ENCODE data around the gene VEPH1.
"Not testable (repeated sequence)": the region's sequence is repeated elsewhere in the genome, so short reads cannot be mapped to it uniquely, and the experiment has no call there.

The VEPH1 gene

DNA sequence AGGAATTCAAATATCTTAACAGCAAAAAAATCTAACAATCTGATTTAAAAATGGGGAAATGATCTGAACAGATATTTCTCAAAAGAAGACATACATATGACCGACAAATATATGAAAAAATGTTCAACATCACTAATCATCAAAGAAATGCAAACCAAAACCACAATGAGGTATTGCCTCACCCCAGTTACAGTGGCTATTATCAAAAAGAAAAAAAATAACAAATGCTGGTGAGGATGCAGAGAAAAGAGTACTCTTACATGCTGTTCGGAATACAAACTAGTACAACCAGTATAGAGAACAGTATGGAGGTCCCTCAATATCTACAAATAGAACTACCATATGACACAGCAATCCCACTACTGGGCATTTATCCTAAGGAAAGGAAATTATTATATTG lies 152.6 kb downstream of the VEPH1 start:
- not testable (repeated sequence) for H3K9me3 ChIP-seq (ENCODE audit: control insufficient read depth in 2 of 2, low read length in 2 of 2); H3K9ac ChIP-seq (ENCODE audit: low read length in 2 of 2); H3K27me3 ChIP-seq (ENCODE audit: control insufficient read depth in 1 of 2, insufficient read depth in 2 of 2, low read length in 2 of 2); H3K27ac ChIP-seq (ENCODE audit: low read length); H3K4me1 ChIP-seq (ENCODE audit: control insufficient read depth, insufficient read depth, low read length); H3K4me3 ChIP-seq (ENCODE audit: low read length in 2 of 2); H3K36me3 ChIP-seq (ENCODE audit: control insufficient read depth in 2 of 2, insufficient read depth in 2 of 2, low read length in 2 of 2)

GRCh38 chr3:157348304-157349075 lies 154.7 kb downstream of the VEPH1 start:
- not testable (repeated sequence) for H3K4me1 ChIP-seq (ENCODE audit: control insufficient read depth, insufficient read depth, low read length); H3K4me3 ChIP-seq (ENCODE audit: low read length in 2 of 2); H3K27ac ChIP-seq (ENCODE audit: low read length); H3K36me3 ChIP-seq (ENCODE audit: control insufficient read depth in 2 of 2, insufficient read depth in 2 of 2, low read length in 2 of 2); H3K9me3 ChIP-seq (ENCODE audit: control insufficient read depth in 2 of 2, low read length in 2 of 2); H3K9ac ChIP-seq (ENCODE audit: low read length in 2 of 2); H3K27me3 ChIP-seq (ENCODE audit: control insufficient read depth in 1 of 2, insufficient read depth in 2 of 2, low read length in 2 of 2)

GRCh38 chr3:157347577-157348303 lies 155.5 kb downstream of the VEPH1 start:
- H3K27me3 ChIP-seq (ENCODE audit: control insufficient read depth in 1 of 2, insufficient read depth in 2 of 2, low read length in 2 of 2) = no peaks in the 10 kb centered on the region
- H3K9me3 ChIP-seq (ENCODE audit: control insufficient read depth in 2 of 2, low read length in 2 of 2) = no peaks in the 10 kb centered on the region
- no peaks in the 10 kb centered on the region for H3K4me1 ChIP-seq (ENCODE audit: control insufficient read depth, insufficient read depth, low read length)
- no peak overlapping the region for H3K9ac ChIP-seq (ENCODE audit: low read length in 2 of 2)
- no peaks in the 10 kb centered on the region for H3K36me3 ChIP-seq (ENCODE audit: control insufficient read depth in 2 of 2, insufficient read depth in 2 of 2, low read length in 2 of 2)
- no peak overlapping the region for H3K4me3 ChIP-seq (ENCODE audit: low read length in 2 of 2)
- no peak overlapping the region for H3K27ac ChIP-seq (ENCODE audit: low read length)

DNA sequence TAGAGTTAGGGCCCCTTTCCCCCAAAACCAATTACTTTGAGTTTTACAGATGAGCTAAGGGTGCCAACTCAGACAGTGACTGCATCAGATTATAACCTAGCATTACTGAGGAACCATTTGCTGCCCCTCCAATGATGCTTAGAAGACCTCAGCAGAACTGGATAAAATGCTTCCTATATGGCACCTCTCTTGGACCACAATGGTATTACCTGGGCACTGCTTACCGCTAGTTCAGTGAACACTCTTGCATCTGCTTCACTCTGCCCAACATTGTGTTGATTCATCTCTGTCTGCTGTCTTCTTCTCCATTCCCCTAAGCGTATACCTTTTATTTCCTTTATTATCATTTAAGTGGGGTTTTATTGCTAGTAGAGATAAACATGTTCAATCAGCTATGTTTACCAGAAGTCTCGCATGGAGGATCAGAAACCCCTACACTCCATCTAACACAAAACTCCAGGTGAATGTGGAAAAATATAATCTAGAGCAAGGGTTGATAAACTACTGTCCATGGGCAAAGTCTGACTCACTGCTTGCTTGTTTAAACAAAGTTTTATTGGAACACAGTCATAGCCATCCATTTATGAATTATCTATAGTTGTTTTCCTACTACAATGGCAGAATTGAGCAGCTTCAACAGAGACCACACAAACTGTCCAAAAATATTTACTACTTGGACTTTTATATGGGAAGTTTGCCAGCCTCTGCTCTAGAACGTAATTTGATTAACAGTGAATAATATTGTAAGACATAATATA lies 166.8 kb downstream of the VEPH1 start:
- Histone ChIP-seq H3K4me3 (ENCODE audit: low read length in 2 of 2) (no peak overlapping the region), H3K36me3 (ENCODE audit: control insufficient read depth in 2 of 2, insufficient read depth in 2 of 2, low read length in 2 of 2) (no peaks in the 10 kb centered on the region), H3K27ac (ENCODE audit: low read length) (no peak overlapping the region), H3K9ac (ENCODE audit: low read length in 2 of 2) (no peak overlapping the region), H3K9me3 (ENCODE audit: control insufficient read depth in 2 of 2, low read length in 2 of 2) (no peaks in the 10 kb centered on the region), H3K4me1 (ENCODE audit: control insufficient read depth, insufficient read depth, low read length) (no peaks in the 10 kb centered on the region), H3K27me3 (ENCODE audit: control insufficient read depth in 1 of 2, insufficient read depth in 2 of 2, low read length in 2 of 2) (no peaks in the 10 kb centered on the region)

DNA sequence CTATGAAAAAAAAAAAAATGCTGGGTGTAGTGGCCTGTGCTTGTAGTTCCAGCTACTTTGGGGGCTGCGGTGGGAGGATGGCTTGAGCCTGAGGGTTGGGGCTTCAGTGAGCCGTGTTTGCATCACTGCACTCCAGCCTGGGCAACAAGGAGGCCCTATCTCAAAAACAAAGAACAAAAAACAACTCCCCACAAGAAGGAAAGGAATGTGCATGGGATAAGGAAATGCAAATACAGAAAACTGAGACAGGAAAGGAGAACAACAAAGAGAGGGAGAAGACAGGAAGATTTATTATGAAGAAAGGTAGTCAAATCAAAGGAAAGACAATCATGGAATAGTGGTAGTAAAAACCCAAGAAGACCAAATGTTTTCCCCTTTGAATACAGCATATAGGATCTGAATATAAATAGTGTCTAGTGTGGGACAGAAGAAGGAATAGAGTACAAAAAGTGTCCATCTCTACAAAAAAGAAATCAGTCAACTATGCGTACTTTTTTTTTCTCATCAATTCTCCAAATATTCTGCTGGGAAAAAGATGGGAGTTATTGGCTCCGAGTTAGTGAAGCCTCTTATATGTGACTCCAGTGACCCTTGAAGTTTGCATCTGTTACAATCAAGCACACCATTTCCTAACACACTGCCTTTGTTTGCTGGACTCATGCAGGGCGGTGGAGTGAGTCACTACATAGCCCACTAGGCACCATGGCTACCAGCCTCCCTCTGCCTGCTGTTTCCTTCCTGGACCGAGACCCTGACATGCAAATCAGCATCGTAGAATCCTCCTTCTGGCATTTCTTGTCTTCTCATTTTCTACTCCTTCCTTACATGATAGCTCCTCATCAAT lies 167.8 kb downstream of the VEPH1 start:
- H3K27ac ChIP-seq (ENCODE audit: low read length) = no peak overlapping the region
- no peak overlapping the region for H3K4me3 ChIP-seq (ENCODE audit: low read length in 2 of 2)
- no peaks in the 10 kb centered on the region for H3K36me3 ChIP-seq (ENCODE audit: control insufficient read depth in 2 of 2, insufficient read depth in 2 of 2, low read length in 2 of 2)
- H3K9ac ChIP-seq (ENCODE audit: low read length in 2 of 2) = no peak overlapping the region
- H3K9me3 ChIP-seq (ENCODE audit: control insufficient read depth in 2 of 2, low read length in 2 of 2) = no peaks in the 10 kb centered on the region
- no peaks in the 10 kb centered on the region for H3K4me1 ChIP-seq (ENCODE audit: control insufficient read depth, insufficient read depth, low read length)
- no peaks in the 10 kb centered on the region for H3K27me3 ChIP-seq (ENCODE audit: control insufficient read depth in 1 of 2, insufficient read depth in 2 of 2, low read length in 2 of 2)

GRCh38 chr3:157333551-157333991 lies 169.6 kb downstream of the VEPH1 start:
- Histone ChIP-seq H3K4me1 (ENCODE audit: control insufficient read depth, insufficient read depth, low read length) (no peaks in the 10 kb centered on the region), H3K9me3 (ENCODE audit: control insufficient read depth in 2 of 2, low read length in 2 of 2) (no peaks in the 10 kb centered on the region), H3K27me3 (ENCODE audit: control insufficient read depth in 1 of 2, insufficient read depth in 2 of 2, low read length in 2 of 2) (no peaks in the 10 kb centered on the region), H3K36me3 (ENCODE audit: control insufficient read depth in 2 of 2, insufficient read depth in 2 of 2, low read length in 2 of 2) (no peaks in the 10 kb centered on the region), H3K4me3 (ENCODE audit: low read length in 2 of 2) (no peak overlapping the region), H3K9ac (ENCODE audit: low read length in 2 of 2) (no peak overlapping the region), H3K27ac (ENCODE audit: low read length) (no peak overlapping the region)

- no peaks in the 10 kb centered on the region for H3K36me3 ChIP-seq (ENCODE audit: control insufficient read depth in 2 of 2, insufficient read depth in 2 of 2, low read length in 2 of 2)
- H3K9me3 ChIP-seq (ENCODE audit: control insufficient read depth in 2 of 2, low read length in 2 of 2) = no peaks in the 10 kb centered on the region
- no peak overlapping the region for H3K4me3 ChIP-seq (ENCODE audit: low read length in 2 of 2)
- H3K27me3 ChIP-seq (ENCODE audit: control insufficient read depth in 1 of 2, insufficient read depth in 2 of 2, low read length in 2 of 2) = no peaks in the 10 kb centered on the region
- no peak overlapping the region for H3K9ac ChIP-seq (ENCODE audit: low read length in 2 of 2)
- no peak overlapping the region for H3K27ac ChIP-seq (ENCODE audit: low read length)
- no peaks in the 10 kb centered on the region for H3K4me1 ChIP-seq (ENCODE audit: control insufficient read depth, insufficient read depth, low read length)
Observed at GRCh38 chr3:157330206-157330605, 173.0 kb downstream of the VEPH1 start.

- no peak overlapping the region for H3K4me3 ChIP-seq (ENCODE audit: low read length in 2 of 2)
- no peak overlapping the region for H3K27ac ChIP-seq (ENCODE audit: low read length)
- no peaks in the 10 kb centered on the region for H3K9me3 ChIP-seq (ENCODE audit: control insufficient read depth in 2 of 2, low read length in 2 of 2)
- H3K4me1 ChIP-seq (ENCODE audit: control insufficient read depth, insufficient read depth, low read length) = no peaks in the 10 kb centered on the region
- no peak overlapping the region for H3K9ac ChIP-seq (ENCODE audit: low read length in 2 of 2)
- H3K27me3 ChIP-seq (ENCODE audit: control insufficient read depth in 1 of 2, insufficient read depth in 2 of 2, low read length in 2 of 2) = no peaks in the 10 kb centered on the region
- H3K36me3 ChIP-seq (ENCODE audit: control insufficient read depth in 2 of 2, insufficient read depth in 2 of 2, low read length in 2 of 2) = no peaks in the 10 kb centered on the region
Observed at GRCh38 chr3:157329551-157329950, 173.7 kb downstream of the VEPH1 start.

DNA sequence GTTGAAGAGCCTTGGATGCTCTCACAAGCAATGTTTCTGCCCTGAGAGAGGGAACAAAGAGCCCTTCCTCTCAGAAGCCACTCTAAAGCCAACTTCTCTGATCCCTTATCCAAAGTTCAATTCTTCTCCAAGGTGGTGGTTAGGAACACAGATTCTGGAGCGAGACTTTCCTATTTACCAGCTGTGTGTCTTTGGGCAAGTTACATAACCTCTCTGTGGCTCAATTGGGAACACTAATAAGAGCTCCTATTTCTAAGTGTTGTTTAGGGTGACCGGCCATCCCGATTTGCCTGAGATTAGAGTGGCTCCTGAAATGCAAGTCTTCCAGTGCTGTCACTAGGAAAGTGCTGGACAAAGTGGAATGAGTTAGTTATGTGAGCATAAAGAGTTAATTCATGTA lies 175.4 kb downstream of the VEPH1 start:
- H3K4me3 ChIP-seq (ENCODE audit: low read length in 2 of 2) = no peak overlapping the region
- H3K9me3 ChIP-seq (ENCODE audit: control insufficient read depth in 2 of 2, low read length in 2 of 2) = no peaks in the 10 kb centered on the region
- no peaks in the 10 kb centered on the region for H3K27me3 ChIP-seq (ENCODE audit: control insufficient read depth in 1 of 2, insufficient read depth in 2 of 2, low read length in 2 of 2)
- no peak overlapping the region for H3K9ac ChIP-seq (ENCODE audit: low read length in 2 of 2)
- H3K4me1 ChIP-seq (ENCODE audit: control insufficient read depth, insufficient read depth, low read length) = no peaks in the 10 kb centered on the region
- H3K27ac ChIP-seq (ENCODE audit: low read length) = no peak overlapping the region
- H3K36me3 ChIP-seq (ENCODE audit: control insufficient read depth in 2 of 2, insufficient read depth in 2 of 2, low read length in 2 of 2) = no peaks in the 10 kb centered on the region

DNA sequence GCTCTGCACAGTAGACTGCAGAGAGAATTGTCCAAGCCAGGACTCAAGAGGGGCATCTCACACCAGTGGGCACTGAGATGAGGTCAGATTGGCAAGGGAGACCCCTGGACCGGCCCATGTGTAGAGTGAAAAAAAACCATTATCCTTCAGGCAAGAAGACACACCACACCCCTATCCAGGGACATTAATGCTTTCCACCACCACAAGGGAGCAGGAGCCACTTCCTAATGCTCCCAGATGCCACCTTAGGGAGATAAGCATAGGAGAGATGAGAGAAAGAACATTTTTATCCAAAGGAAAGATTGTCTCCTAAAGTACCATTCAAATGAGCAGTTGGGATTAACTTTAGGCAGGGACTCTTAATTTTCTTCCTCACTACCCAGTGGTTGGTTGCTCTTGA lies 176.2 kb downstream of the VEPH1 start:
- H3K36me3 ChIP-seq (ENCODE audit: control insufficient read depth in 2 of 2, insufficient read depth in 2 of 2, low read length in 2 of 2) = no peaks in the 10 kb centered on the region
- no peak overlapping the region for H3K4me3 ChIP-seq (ENCODE audit: low read length in 2 of 2)
- H3K27me3 ChIP-seq (ENCODE audit: control insufficient read depth in 1 of 2, insufficient read depth in 2 of 2, low read length in 2 of 2) = no peaks in the 10 kb centered on the region
- no peaks in the 10 kb centered on the region for H3K4me1 ChIP-seq (ENCODE audit: control insufficient read depth, insufficient read depth, low read length)
- no peak overlapping the region for H3K27ac ChIP-seq (ENCODE audit: low read length)
- H3K9me3 ChIP-seq (ENCODE audit: control insufficient read depth in 2 of 2, low read length in 2 of 2) = no peaks in the 10 kb centered on the region
- H3K9ac ChIP-seq (ENCODE audit: low read length in 2 of 2) = no peak overlapping the region
